Naive thymus-derived CD4-positive, alpha-beta T cell (primary cell): ENCODE measurements around the gene RELT. TPM values are rescaled to one million over a fixed set of nuclear protein-coding genes. Genes with fewer than 3 reads are reported as not detected.

ENCODE experiments used
- ATAC-seq: fragments of 150-1000 bp; cut with Tn5 transposase; 2 replicates; pipeline ENCODE4 v1.10.0; 2021; ENCODE audit warnings: mild to moderate bottlenecking, moderate library complexity
- CTCF ChIA-PET: fragments of 350-600 bp; sonication (Branson Sonifier 250); formaldehyde crosslinking; loops from one replicate; lab custom pipeline; 2021; ENCODE audit warnings: antibody characterized with exemption; lab: Charles Lee
- POLR2A ChIA-PET: fragments of 350-600 bp; sonication (Branson Sonifier 250); formaldehyde crosslinking; loops from one replicate; lab custom pipeline; 2021; ENCODE audit warnings: antibody characterized with exemption, inconsistent platforms; lab: Charles Lee
- DNase-seq, 9 donors: peaks; one replicate each; pipeline versions ENCODE4 v3.0.0 to v3.0.0-alpha.2; 2020 to 2022; ENCODE audit warnings: mixed read lengths in 1 of 9
- H3K27ac ChIP-seq: one replicate; pipeline ENCODE4 v1.7.0; 2013; ENCODE audit warnings: mild to moderate bottlenecking, low read depth, low read length, moderate library complexity
- H3K27me3 ChIP-seq, 2 donors: one replicate each; pipeline ENCODE4 v1.7.0; 2013; ENCODE audit warnings: low read length in 2 of 2, mild to moderate bottlenecking in 2 of 2, moderate library complexity in 2 of 2; ENCODE audit not compliant: control insufficient read depth in 2 of 2, insufficient read depth in 2 of 2
- H3K36me3 ChIP-seq, 3 experiments: 1 replicate in 2 of 3; 2 replicates in 1 of 3; pipeline ENCODE4 v1.7.0; 2013; ENCODE audit warnings: low read length in 3 of 3, mild to moderate bottlenecking in 3 of 3, moderate library complexity in 1 of 3; ENCODE audit not compliant: insufficient read depth in 3 of 3, control insufficient read depth in 2 of 3
- H3K4me1 ChIP-seq, 2 donors: one replicate each; pipeline ENCODE4 v1.7.0; 2013; ENCODE audit warnings: low read length in 2 of 2, mild to moderate bottlenecking in 2 of 2, moderate library complexity in 1 of 2; ENCODE audit not compliant: control insufficient read depth in 2 of 2, insufficient read depth in 2 of 2
- H3K4me3 ChIP-seq: 2 replicates; pipeline ENCODE4 v1.7.0; 2013; ENCODE audit warnings: mild to moderate bottlenecking, low read length
- H3K9me3 ChIP-seq, 3 experiments: 1 replicate in 2 of 3; 2 replicates in 1 of 3; pipeline ENCODE4 v1.7.0; 2013; ENCODE audit warnings: low read length in 3 of 3; ENCODE audit not compliant: control insufficient read depth in 2 of 3
- H3K27ac Mint-ChIP-seq, 9 donors: one replicate each; pipeline ENCODE4 v1.8.0; 2020 to 2022; ENCODE audit warnings: mixed read lengths in 9 of 9, mild to moderate bottlenecking in 8 of 9, moderate library complexity in 5 of 9, inconsistent platforms in 2 of 9
- H3K27me3 Mint-ChIP-seq, 5 donors: one replicate each; pipeline ENCODE4 v1.8.0; 2021 to 2022; ENCODE audit warnings: mixed read lengths in 5 of 5, mild to moderate bottlenecking in 1 of 5
- H3K36me3 Mint-ChIP-seq, 5 donors: one replicate each; pipeline ENCODE4 v1.8.0; 2020 to 2022; ENCODE audit warnings: mixed read lengths in 5 of 5, mild to moderate bottlenecking in 3 of 5, inconsistent platforms in 1 of 5
- H3K4me1 Mint-ChIP-seq, 7 donors: one replicate each; pipeline ENCODE4 v1.8.0; 2020 to 2022; ENCODE audit warnings: mixed read lengths in 7 of 7, mild to moderate bottlenecking in 3 of 7, inconsistent platforms in 1 of 7
- H3K4me3 Mint-ChIP-seq, 10 donors: one replicate each; pipeline ENCODE4 v1.8.0; 2020 to 2022; ENCODE audit warnings: mild to moderate bottlenecking in 10 of 10, mixed read lengths in 10 of 10, moderate library complexity in 6 of 10, inconsistent platforms in 2 of 10
- H3K9me3 Mint-ChIP-seq, 11 donors: one replicate each; pipeline ENCODE4 v1.8.0; 2020 to 2022; ENCODE audit warnings: mixed read lengths in 11 of 11, mild to moderate bottlenecking in 4 of 11, inconsistent platforms in 1 of 11, moderate library complexity in 1 of 11
- intact Hi-C, 2 donors: fragments of 100-400 bp; cut with micrococcal nuclease; formaldehyde crosslinking; loops; one replicate each; pipeline ENCODE4 v1.15.1; 2023
- polyA plus RNA-seq, 2 donors: library from polyadenylated mRNA; unstranded; fragments of 300-500 nt; fragmentation: Illumina TruSeq; gene quantifications; one replicate each; pipeline ENCODE4 v1.2.3, GENCODE V29; 2021
- total RNA-seq, 6 experiments: library from RNA in 5 of 6; stranded (reverse) in 5 of 6; gene quantifications; 1 replicate in 5 of 6; 2 replicates in 1 of 6; pipeline ENCODE4 v1.2.3 and lab custom pipeline; 2021 to 2026

RELT gene
- total and polyA plus RNA-seq, 7 experiments from 2014 or later: 2.0 to 275 (median 12.0) TPM

DNA sequence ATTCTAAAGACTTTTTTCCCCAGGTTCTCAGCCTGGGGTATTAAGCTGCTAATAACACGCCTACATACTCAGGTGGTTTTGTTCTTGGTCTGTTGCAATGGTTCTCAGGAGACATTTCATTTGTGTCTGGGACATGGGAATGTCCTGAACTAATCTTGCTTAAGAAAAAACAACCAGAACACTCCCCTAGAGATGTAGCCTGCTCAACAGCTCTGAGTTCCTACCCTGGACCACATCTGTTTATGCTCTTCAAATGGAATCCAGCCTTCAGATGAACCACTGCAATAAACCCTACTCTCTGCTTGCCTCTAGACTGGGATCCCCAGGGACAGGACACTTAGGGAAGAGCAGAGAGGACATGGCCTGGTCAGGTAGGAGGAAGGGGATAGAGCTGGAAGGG lies 29.9 kb downstream of the RELT start:
- Mint-ChIP-seq H3K4me1 (peaks cover 0 to 4% (median 0%) of the 10 kb centered on the region in 7 donors), H3K36me3 (peaks cover 7 to 14% (median 11%) of the 10 kb centered on the region in 5 donors), H3K27me3 (no peaks in the 10 kb centered on the region), H3K27ac (peak overlapping the region in 3 of 9 donors; percentile 13 to 18 (median 15)), H3K4me3 (no peak overlapping the region), H3K9me3 (no peaks in the 10 kb centered on the region)
- no peak overlapping the region for H3K4me3 ChIP-seq
- H3K9me3 ChIP-seq: no peaks in the 10 kb centered on the region
- no peak for DNase-seq
- H3K4me1 ChIP-seq: no peaks in the 10 kb centered on the region
- no peak for ATAC-seq
- intact Hi-C loops: no loop called here
- H3K27me3 ChIP-seq: no peaks in the 10 kb centered on the region
- H3K36me3 ChIP-seq: peaks cover 0 to 55% (median 0%) of the 10 kb centered on the region in 3 experiments
- H3K27ac ChIP-seq: no peak overlapping the region
- ChIA-PET CTCF (interaction anchor here (2.1 kb wide), 1 partner anchor 55 kb away, joined by 7 read pairs; no protein-coding TSS in a partner anchor), POLR2A (no interaction called here)

- Mint-ChIP-seq H3K4me3 (no peak overlapping the region), H3K27ac (peak overlapping the region in 4 of 9 donors; percentile 13 to 81 (median 16)), H3K4me1 (peaks cover 0 to 4% (median 0%) of the 10 kb centered on the region in 7 donors), H3K27me3 (no peaks in the 10 kb centered on the region), H3K9me3 (no peaks in the 10 kb centered on the region), H3K36me3 (peaks cover 7 to 14% (median 11%) of the 10 kb centered on the region in 5 donors)
- Histone ChIP-seq H3K9me3 (no peaks in the 10 kb centered on the region), H3K27ac (no peak overlapping the region), H3K4me3 (no peak overlapping the region), H3K27me3 (no peaks in the 10 kb centered on the region), H3K36me3 (peaks cover 0 to 59% (median 0%) of the 10 kb centered on the region in 3 experiments), H3K4me1 (no peaks in the 10 kb centered on the region)
- CTCF ChIA-PET: interaction anchor here (2.1 kb wide), 1 partner anchor 56 kb away, joined by 7 read pairs; no protein-coding TSS in a partner anchor
- POLR2A ChIA-PET: no interaction called here
- intact Hi-C loops: no loop called here
- no peak for ATAC-seq
- DNase-seq: no peak
Observed at GRCh38 chr11:73406619-73407018, 30.4 kb downstream of the RELT start.

DNA sequence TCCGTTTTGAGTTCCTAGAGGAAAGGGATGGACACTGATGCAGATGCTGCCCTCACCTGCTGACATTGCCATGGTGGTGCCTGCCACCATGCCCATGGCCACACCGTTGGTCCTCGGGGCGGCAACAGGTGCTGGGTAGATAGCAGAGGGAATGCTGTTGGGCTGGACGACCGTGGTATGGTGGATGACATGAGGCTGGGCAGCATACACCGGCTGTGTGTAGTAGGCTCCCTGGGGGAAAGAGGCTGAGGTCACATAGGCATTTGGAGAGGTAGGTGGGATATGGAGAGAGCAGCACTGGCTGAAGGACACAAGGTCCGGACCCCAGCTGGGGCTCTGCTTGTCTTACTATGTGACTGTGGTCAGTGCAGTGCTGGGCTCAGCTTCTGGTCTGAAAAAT lies 33.2 kb downstream of the RELT start:
- H3K4me1 Mint-ChIP-seq: peaks cover 0 to 7% (median 0%) of the 10 kb centered on the region in 7 donors

DNA sequence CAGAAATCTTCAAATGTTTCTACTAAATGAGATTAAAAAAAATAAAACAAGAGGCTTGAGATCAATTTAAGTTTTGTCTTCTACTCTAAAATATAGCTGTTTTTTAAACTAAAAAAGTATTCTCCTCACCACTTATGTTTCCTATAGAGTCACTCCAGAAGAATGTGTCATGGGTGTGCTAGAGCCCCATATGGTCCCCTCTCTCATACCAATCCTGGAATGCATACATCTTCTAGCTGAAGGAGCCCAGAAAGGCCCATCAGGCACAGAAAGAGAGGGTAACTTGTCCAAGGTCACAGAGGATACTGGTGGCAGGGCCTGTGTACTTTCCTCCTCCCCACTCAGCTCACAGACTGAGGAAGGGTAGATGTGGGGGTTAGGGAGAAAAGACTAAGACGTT lies 34.4 kb downstream of the RELT start:
- intact Hi-C loops: no loop called here
- Mint-ChIP-seq H3K36me3 (peaks cover 7 to 14% (median 12%) of the 10 kb centered on the region in 5 donors), H3K4me1 (peaks cover 5 to 11% (median 7%) of the 10 kb centered on the region in 7 donors), H3K27ac (peak overlapping the region in 3 of 9 donors; percentile 14 to 42 (median 36)), H3K27me3 (no peaks in the 10 kb centered on the region), H3K9me3 (no peaks in the 10 kb centered on the region), H3K4me3 (no peak overlapping the region)
- Histone ChIP-seq H3K4me1 (no peaks in the 10 kb centered on the region), H3K9me3 (no peaks in the 10 kb centered on the region), H3K27ac (no peak overlapping the region), H3K27me3 (no peaks in the 10 kb centered on the region), H3K36me3 (peaks cover 0 to 53% (median 0%) of the 10 kb centered on the region in 3 experiments), H3K4me3 (no peak overlapping the region)
- DNase-seq (no peak), ATAC-seq (no peak)
- ChIA-PET CTCF (interaction anchor here (0.6 to 1.3 kb wide), 2 partner anchors 60 to 167 kb away, joined by 6 to 7 read pairs; no protein-coding TSS in a partner anchor), POLR2A (interaction anchor here (0.6 to 1.2 kb wide), 3 partner anchors 12 to 64 kb away, joined by 3 read pairs; no protein-coding TSS in a partner anchor)

More for the DNA sequence above, 33.2 kb downstream of the RELT start:
- ChIA-PET CTCF (no interaction called here), POLR2A (no interaction called here)
- Mint-ChIP-seq H3K9me3 (no peaks in the 10 kb centered on the region), H3K27ac (peak overlapping the region in 3 of 9 donors; percentile 29 to 43 (median 42)), H3K27me3 (no peaks in the 10 kb centered on the region), H3K36me3 (peaks cover 7 to 18% (median 12%) of the 10 kb centered on the region in 5 donors), H3K4me3 (peak overlapping the region in 1 of 10 donors; percentile 34)
- DNase-seq: no peak
- no peak for ATAC-seq
- Histone ChIP-seq H3K4me3 (no peak overlapping the region), H3K36me3 (peaks cover 0 to 63% (median 0%) of the 10 kb centered on the region in 3 experiments), H3K27me3 (no peaks in the 10 kb centered on the region), H3K27ac (no peak overlapping the region), H3K9me3 (no peaks in the 10 kb centered on the region), H3K4me1 (no peaks in the 10 kb centered on the region)
- intact Hi-C loops: no loop called here

DNA sequence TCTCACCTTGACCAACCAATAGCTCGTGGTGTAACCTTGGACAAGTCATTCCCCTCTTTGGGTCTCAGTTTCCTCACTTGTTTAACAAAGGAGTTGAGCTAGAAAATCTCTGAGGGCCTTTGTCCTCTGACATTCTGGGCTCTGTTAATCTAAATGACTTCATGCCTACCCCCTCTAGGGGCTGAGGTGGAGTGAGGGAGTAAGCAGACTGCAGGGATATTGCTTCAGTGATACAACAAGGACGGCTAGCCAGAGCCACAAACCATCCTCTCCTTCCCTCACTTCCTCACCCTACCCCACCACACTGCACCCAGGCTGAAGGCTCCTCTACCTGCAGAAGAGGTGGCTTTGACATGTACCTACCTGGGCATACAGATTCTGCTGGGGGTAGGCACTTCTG lies 34.8 kb downstream of the RELT start:
- Mint-ChIP-seq H3K27me3 (no peaks in the 10 kb centered on the region), H3K4me1 (peaks cover 5 to 15% (median 8%) of the 10 kb centered on the region in 7 donors), H3K4me3 (no peak overlapping the region), H3K9me3 (no peaks in the 10 kb centered on the region), H3K27ac (peak overlapping the region in 2 of 9 donors; percentile 42 to 66), H3K36me3 (peaks cover 7 to 14% (median 12%) of the 10 kb centered on the region in 5 donors)
- Histone ChIP-seq H3K27ac (no peak overlapping the region), H3K4me3 (no peak overlapping the region), H3K27me3 (no peaks in the 10 kb centered on the region), H3K4me1 (no peaks in the 10 kb centered on the region), H3K9me3 (no peaks in the 10 kb centered on the region), H3K36me3 (peaks cover 0 to 49% (median 0%) of the 10 kb centered on the region in 3 experiments)
- CTCF ChIA-PET: interaction anchor here (1.3 kb wide), 1 partner anchor 60 kb away, joined by 7 read pairs; no protein-coding TSS in a partner anchor
- ATAC-seq: no peak
- DNase-seq: no peak
- intact Hi-C loops: no loop called here
- POLR2A ChIA-PET: interaction anchor here (0.6 to 1.2 kb wide), 3 partner anchors 12 to 63 kb away, joined by 3 read pairs; no protein-coding TSS in a partner anchor

DNA sequence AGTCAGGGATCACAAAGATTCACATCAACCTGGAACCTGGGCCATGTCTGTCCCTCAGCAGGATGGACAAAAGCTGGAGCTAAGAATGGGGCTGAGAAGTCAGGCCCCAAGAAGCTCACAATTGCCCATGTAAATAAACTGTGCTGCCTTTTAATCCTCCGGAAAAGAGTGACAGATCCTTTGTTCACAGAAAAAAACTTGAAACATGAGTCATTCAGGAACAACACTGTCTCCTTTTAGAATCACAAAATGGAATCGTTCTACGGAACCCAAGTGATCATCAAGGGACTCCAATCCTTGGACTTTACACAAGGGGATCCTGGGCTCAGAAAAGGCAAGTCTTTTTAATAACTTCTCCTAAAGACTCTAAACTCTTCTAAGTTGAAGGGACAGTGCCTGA lies 36.1 kb downstream of the RELT start:
- ChIA-PET CTCF (no interaction called here), POLR2A (no interaction called here)
- Histone ChIP-seq H3K9me3 (no peaks in the 10 kb centered on the region), H3K27ac (no peak overlapping the region), H3K4me1 (no peaks in the 10 kb centered on the region), H3K4me3 (no peak overlapping the region), H3K27me3 (no peaks in the 10 kb centered on the region), H3K36me3 (peaks cover 0 to 37% (median 0%) of the 10 kb centered on the region in 3 experiments)
- Mint-ChIP-seq H3K4me1 (peaks cover 5 to 22% (median 11%) of the 10 kb centered on the region in 7 donors), H3K27ac (peak overlapping the region in 2 of 9 donors; percentile 12 to 43), H3K36me3 (peaks cover 7 to 21% (median 16%) of the 10 kb centered on the region in 5 donors), H3K9me3 (no peaks in the 10 kb centered on the region), H3K4me3 (no peak overlapping the region), H3K27me3 (no peaks in the 10 kb centered on the region)
- ATAC-seq: no peak
- no peak for DNase-seq
- intact Hi-C loops: no loop called here
